H1 (cell line): ENCODE results near the gene RHBG. TPM values are rescaled to one million over a fixed set of nuclear protein-coding genes. Genes with fewer than 3 reads are reported as not detected.

ENCODE experiments used
- ASH2L ChIP-seq: fragments of 200-600, 300-600 bp; sonication (generic); IDR thresholded peaks from one replicate; pipeline ENCODE4 v1.7.1; 2017; ENCODE audit warnings: low read length
- EGR1 ChIP-seq: IDR thresholded peaks from 2 replicates; pipeline ENCODE4 v1.6.1; 2011; ENCODE audit warnings: low read depth, low read length, borderline replicate concordance
- RAD21 ChIP-seq, 2 experiments: IDR thresholded peaks in 1 of 2; conservative IDR thresholded peaks in 1 of 2; 2 replicates each; pipeline ENCODE4 v1.6.1; 2011; ENCODE audit warnings: low read depth in 2 of 2, low read length in 2 of 2, improper control_type of control experiment in 1 of 2, inconsistent platforms in 1 of 2, mild to moderate bottlenecking in 1 of 2, moderate library complexity in 1 of 2
- SRF ChIP-seq: IDR thresholded peaks from 2 replicates; pipeline ENCODE4 v1.6.1; 2011; ENCODE audit warnings: mild to moderate bottlenecking, low read depth, low read length, moderate library complexity
- polyA plus RNA-seq, 7 experiments: library from polyadenylated mRNA; depleted of rRNA in 3 of 7; stranded (reverse) in 5 of 7; unstranded in 2 of 7; fragments of >200 nt in 5 of 7; fragments of 200-250 nt in 2 of 7; gene quantifications; 1 replicate in 5 of 7; 2 replicates in 1 of 7; 4 replicates in 1 of 7; pipeline versions ENCODE4 v1.2.1 to v1.2.3, GENCODE V29; 2011 to 2013; ENCODE audit warnings: missing spikeins in 2 of 7, mixed read lengths in 2 of 7
- total RNA-seq: library from RNA; stranded (reverse); fragmentation: NEBNext Ultra II Directional; extraction: Animal tissue kit (Norgen Biotek cat#: 25700); gene quantifications from 2 replicates; pipeline ENCODE4 v1.2.1, GENCODE V29; 2021
- TF ChIP-seq, protein P1 (sequence below): fragments of 300-600 bp; sonication (generic); IDR thresholded peaks from 2 replicates; pipeline ENCODE4 v1.7.1; 2012; ENCODE audit warnings: low read length, moderate library complexity, mild to moderate bottlenecking, inconsistent platforms; ENCODE audit not compliant: insufficient replicate concordance

The RHBG gene
- total and polyA plus RNA-seq, 2 of the 8 experiments (the other 6 are each of a cell fraction or from before 2014, with no cell fraction given) = 2.6 to 2.7 TPM

DNA sequence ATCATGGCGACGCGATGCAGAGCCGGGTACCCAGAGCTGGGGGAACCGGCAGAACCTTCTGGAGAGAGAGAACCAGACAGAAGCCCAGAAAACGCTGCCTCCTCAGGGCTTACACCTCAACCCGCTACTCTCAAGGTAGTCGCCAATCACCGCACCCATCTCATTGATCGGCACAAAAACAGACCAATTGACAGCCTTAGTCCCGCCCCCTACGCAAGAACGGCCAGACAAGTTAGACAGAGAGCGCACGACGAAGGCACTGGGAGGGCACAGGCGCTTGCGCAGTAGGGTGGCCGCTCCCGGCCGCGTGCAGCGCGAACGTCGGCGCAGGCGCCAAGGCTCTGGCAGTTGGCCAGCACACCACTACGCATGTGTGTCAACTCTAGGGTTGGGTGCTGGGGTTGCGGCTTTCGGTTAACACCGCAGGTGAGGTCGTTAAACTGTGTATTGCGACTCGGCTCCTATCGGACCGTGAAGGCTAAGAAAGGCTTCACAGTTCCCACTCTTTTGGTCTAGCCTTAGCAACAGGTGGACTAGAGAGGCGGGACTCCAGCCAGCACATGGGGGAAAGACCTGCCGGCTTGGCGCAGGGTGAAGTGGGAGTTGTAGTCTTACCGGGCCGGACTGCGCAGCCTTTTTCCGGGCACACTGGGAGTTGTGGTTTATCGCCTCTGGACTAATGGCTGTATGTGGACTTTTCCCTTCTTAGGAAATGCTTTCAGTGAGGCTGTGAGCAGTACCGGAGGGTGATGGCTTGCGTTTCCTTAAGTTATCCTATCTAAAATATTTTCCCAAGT lies 30.6 kb upstream of the RHBG start, which contains the start of the genes CCT3 and TSACC (continued):
- TF ChIP-seq RAD21 (IDR thresholded peaks at IDR 0.05 in 1 of 2, conservative IDR thresholded peaks at IDR 0.05 in 1 of 2; ENCODE audit: low read depth in 2 of 2, low read length in 2 of 2) (no peak), ASH2L (no peak), EGR1 (no peak), SRF (no peak)
- TF ChIP-seq, protein P1, sequence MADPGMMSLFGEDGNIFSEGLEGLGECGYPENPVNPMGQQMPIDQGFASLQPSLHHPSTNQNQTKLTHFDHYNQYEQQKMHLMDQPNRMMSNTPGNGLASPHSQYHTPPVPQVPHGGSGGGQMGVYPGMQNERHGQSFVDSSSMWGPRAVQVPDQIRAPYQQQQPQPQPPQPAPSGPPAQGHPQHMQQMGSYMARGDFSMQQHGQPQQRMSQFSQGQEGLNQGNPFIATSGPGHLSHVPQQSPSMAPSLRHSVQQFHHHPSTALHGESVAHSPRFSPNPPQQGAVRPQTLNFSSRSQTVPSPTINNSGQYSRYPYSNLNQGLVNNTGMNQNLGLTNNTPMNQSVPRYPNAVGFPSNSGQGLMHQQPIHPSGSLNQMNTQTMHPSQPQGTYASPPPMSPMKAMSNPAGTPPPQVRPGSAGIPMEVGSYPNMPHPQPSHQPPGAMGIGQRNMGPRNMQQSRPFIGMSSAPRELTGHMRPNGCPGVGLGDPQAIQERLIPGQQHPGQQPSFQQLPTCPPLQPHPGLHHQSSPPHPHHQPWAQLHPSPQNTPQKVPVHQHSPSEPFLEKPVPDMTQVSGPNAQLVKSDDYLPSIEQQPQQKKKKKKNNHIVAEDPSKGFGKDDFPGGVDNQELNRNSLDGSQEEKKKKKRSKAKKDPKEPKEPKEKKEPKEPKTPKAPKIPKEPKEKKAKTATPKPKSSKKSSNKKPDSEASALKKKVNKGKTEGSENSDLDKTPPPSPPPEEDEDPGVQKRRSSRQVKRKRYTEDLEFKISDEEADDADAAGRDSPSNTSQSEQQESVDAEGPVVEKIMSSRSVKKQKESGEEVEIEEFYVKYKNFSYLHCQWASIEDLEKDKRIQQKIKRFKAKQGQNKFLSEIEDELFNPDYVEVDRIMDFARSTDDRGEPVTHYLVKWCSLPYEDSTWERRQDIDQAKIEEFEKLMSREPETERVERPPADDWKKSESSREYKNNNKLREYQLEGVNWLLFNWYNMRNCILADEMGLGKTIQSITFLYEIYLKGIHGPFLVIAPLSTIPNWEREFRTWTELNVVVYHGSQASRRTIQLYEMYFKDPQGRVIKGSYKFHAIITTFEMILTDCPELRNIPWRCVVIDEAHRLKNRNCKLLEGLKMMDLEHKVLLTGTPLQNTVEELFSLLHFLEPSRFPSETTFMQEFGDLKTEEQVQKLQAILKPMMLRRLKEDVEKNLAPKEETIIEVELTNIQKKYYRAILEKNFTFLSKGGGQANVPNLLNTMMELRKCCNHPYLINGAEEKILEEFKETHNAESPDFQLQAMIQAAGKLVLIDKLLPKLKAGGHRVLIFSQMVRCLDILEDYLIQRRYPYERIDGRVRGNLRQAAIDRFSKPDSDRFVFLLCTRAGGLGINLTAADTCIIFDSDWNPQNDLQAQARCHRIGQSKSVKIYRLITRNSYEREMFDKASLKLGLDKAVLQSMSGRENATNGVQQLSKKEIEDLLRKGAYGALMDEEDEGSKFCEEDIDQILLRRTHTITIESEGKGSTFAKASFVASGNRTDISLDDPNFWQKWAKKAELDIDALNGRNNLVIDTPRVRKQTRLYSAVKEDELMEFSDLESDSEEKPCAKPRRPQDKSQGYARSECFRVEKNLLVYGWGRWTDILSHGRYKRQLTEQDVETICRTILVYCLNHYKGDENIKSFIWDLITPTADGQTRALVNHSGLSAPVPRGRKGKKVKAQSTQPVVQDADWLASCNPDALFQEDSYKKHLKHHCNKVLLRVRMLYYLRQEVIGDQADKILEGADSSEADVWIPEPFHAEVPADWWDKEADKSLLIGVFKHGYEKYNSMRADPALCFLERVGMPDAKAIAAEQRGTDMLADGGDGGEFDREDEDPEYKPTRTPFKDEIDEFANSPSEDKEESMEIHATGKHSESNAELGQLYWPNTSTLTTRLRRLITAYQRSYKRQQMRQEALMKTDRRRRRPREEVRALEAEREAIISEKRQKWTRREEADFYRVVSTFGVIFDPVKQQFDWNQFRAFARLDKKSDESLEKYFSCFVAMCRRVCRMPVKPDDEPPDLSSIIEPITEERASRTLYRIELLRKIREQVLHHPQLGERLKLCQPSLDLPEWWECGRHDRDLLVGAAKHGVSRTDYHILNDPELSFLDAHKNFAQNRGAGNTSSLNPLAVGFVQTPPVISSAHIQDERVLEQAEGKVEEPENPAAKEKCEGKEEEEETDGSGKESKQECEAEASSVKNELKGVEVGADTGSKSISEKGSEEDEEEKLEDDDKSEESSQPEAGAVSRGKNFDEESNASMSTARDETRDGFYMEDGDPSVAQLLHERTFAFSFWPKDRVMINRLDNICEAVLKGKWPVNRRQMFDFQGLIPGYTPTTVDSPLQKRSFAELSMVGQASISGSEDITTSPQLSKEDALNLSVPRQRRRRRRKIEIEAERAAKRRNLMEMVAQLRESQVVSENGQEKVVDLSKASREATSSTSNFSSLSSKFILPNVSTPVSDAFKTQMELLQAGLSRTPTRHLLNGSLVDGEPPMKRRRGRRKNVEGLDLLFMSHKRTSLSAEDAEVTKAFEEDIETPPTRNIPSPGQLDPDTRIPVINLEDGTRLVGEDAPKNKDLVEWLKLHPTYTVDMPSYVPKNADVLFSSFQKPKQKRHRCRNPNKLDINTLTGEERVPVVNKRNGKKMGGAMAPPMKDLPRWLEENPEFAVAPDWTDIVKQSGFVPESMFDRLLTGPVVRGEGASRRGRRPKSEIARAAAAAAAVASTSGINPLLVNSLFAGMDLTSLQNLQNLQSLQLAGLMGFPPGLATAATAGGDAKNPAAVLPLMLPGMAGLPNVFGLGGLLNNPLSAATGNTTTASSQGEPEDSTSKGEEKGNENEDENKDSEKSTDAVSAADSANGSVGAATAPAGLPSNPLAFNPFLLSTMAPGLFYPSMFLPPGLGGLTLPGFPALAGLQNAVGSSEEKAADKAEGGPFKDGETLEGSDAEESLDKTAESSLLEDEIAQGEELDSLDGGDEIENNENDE = no peak
- TF ChIP-seq, all 59 proteins: peak for 23
